GM23248 (cell line): Measurements from ENCODE around the gene ZNF428. TPM values are rescaled to one million over a fixed set of nuclear protein-coding genes. Genes with fewer than 3 reads are reported as not detected.

Experiments
- DNase-seq: peaks from one replicate; pipeline ENCODE4 v3.0.0-alpha.2; 2015
- H2AFZ ChIP-seq: fragments of 200-600 bp; sonication (generic); 2 replicates; pipeline ENCODE4 v1.6.1; 2016; ENCODE audit warnings: antibody characterized with exemption
- H3F3A ChIP-seq: fragments of 200-600 bp; sonication (generic); 2 replicates; pipeline ENCODE4 v1.6.1; 2016; ENCODE audit warnings: mild to moderate bottlenecking, antibody characterized with exemption, mixed run types; ENCODE audit not compliant: insufficient read depth
- H3K27ac ChIP-seq: fragments of 200-600 bp; sonication (generic); 2 replicates; pipeline ENCODE4 v1.5.1; 2016; ENCODE audit warnings: mild to moderate bottlenecking
- H3K27me3 ChIP-seq: fragments of 200-600 bp; sonication (generic); replicated peaks from 2 replicates; pipeline ENCODE4 v1.6.1; 2016; ENCODE audit warnings: mild to moderate bottlenecking; ENCODE audit not compliant: insufficient read depth
- H3K36me3 ChIP-seq: fragments of 200-600 bp; sonication (generic); 2 replicates; pipeline ENCODE4 v1.6.1; 2016; ENCODE audit warnings: low read depth, mild to moderate bottlenecking
- H3K4me1 ChIP-seq: fragments of 200-600 bp; sonication (generic); 2 replicates; pipeline ENCODE4 v1.6.1; 2016; ENCODE audit warnings: mild to moderate bottlenecking; ENCODE audit not compliant: insufficient read depth
- H3K4me2 ChIP-seq: fragments of 200-600 bp; sonication (generic); one replicate; pipeline ENCODE4 v1.6.1; 2016; ENCODE audit warnings: mild to moderate bottlenecking; ENCODE audit not compliant: unreplicated experiment
- H3K4me3 ChIP-seq: fragments of 200-600 bp; sonication (generic); 2 replicates; pipeline ENCODE4 v1.5.1; 2016; ENCODE audit warnings: mild to moderate bottlenecking
- H3K79me2 ChIP-seq: fragments of 200-600 bp; sonication (generic); 2 replicates; pipeline ENCODE4 v1.6.1; 2016; ENCODE audit warnings: mild to moderate bottlenecking; ENCODE audit not compliant: insufficient read depth
- H3K9ac ChIP-seq: fragments of 200-600 bp; sonication (generic); 2 replicates; pipeline ENCODE4 v1.6.1; 2016; ENCODE audit warnings: mild to moderate bottlenecking
- H3K9me2 ChIP-seq: fragments of 200-600 bp; sonication (generic); 2 replicates; pipeline ENCODE4 v1.6.1; 2016; ENCODE audit warnings: mixed run types, mild to moderate bottlenecking, moderate library complexity; ENCODE audit not compliant: insufficient read depth
- H3K9me3 ChIP-seq: fragments of 200-600 bp; sonication (generic); one replicate; pipeline ENCODE4 v1.6.1; 2017; ENCODE audit warnings: low read depth
- H4K20me1 ChIP-seq: fragments of 200-600 bp; sonication (generic); 2 replicates; pipeline ENCODE4 v1.6.0; 2016; ENCODE audit not compliant: insufficient read depth
- EZH2 ChIP-seq: fragments of 200-600 bp; sonication (generic); IDR thresholded peaks from 2 replicates; pipeline ENCODE4 v1.6.1; 2018; ENCODE audit warnings: antibody characterized with exemption, mild to moderate bottlenecking; ENCODE audit not compliant: insufficient read depth, poor library complexity, severe bottlenecking
- EZH2phosphoT487 ChIP-seq: fragments of 200-600 bp; sonication (generic); IDR thresholded peaks from 2 replicates; pipeline ENCODE4 v1.6.1; 2018; ENCODE audit warnings: antibody characterized with exemption, moderate library complexity, mild to moderate bottlenecking, low read depth; ENCODE audit not compliant: insufficient read depth
- WGBS, 2 experiments: methylation state at CpG; one replicate each; pipeline ENCODE4 v1.1.6; 2015 to 2017; ENCODE audit warnings: low lambda C conversion rate in 2 of 2, low coverage in 1 of 2; ENCODE audit errors: missing lambda C conversion rate in 2 of 2; 5-methylcytosine and 5-hydroxymethylcytosine counted together
- in situ Hi-C: fragments of 300-500 bp; cut with MboI; formaldehyde crosslinking; loops from 2 replicates; pipeline ENCODE4 v1.15.0; 2020
- polyA plus RNA-seq: library from polyadenylated mRNA; unstranded; fragments of >200 nt; fragmentation: Nextera tagmentation; extraction: Ambion mirVana; gene quantifications from 2 replicates; pipeline ENCODE4 v1.2.1, GENCODE V29; 2016
- total RNA-seq: library from RNA; depleted of rRNA; stranded (reverse); fragments of >200 nt; shearing (Covaris generic); gene quantifications from 2 replicates; pipeline ENCODE4 v1.2.3, GENCODE V29; 2014

Gene ZNF428
- total and polyA plus RNA-seq, 2 experiments from 2014 or later = 29.7 to 36.0 TPM

- H3K4me1 ChIP-seq = peaks cover 15% of the 10 kb centered on the region
- no peaks in the 10 kb centered on the region for H3K9me2 ChIP-seq
- 0 out of 2 replicates have a peak overlapping the region, but pooled peaks have one; percentile 4 for H3K4me3 ChIP-seq
- peak; percentile 43 for DNase-seq
- in situ Hi-C loops = no loop called here
- H2AFZ ChIP-seq = peak overlapping the region; percentile 78
- H3F3A ChIP-seq = 0 out of 2 replicates have a peak, but pooled peaks cover 10% of the 10 kb centered on the region
- peak overlapping the region; percentile 74 for H3K4me2 ChIP-seq
- H3K27me3 ChIP-seq = peaks cover 21% of the 10 kb centered on the region
- no peaks in the 10 kb centered on the region for H3K79me2 ChIP-seq
- H3K27ac ChIP-seq = no peak overlapping the region
- H4K20me1 ChIP-seq = no peaks in the 10 kb centered on the region
- no peak overlapping the region for H3K9ac ChIP-seq
- 6 to 7% methylated on average over 13 to 17 of the region's 17 CpGs for WGBS, 2 experiments
- H3K9me3 ChIP-seq = no peaks in the 10 kb centered on the region
- TF ChIP-seq EZH2 (no peak), EZH2phosphoT487 (no peak)
- H3K36me3 ChIP-seq = no peaks in the 10 kb centered on the region
Observed at GRCh38 chr19:43634872-43635560, 15.6 kb upstream of the ZNF428 start.

GRCh38 chr19:43634506-43634871 lies 15.1 kb upstream of the ZNF428 start:
- 0 out of 2 replicates have a peak overlapping the region, but pooled peaks have one; percentile 78 for H2AFZ ChIP-seq
- H3K9me3 ChIP-seq = no peaks in the 10 kb centered on the region
- H3K36me3 ChIP-seq = no peaks in the 10 kb centered on the region
- TF ChIP-seq EZH2 (no peak), EZH2phosphoT487 (no peak)
- no peaks in the 10 kb centered on the region for H4K20me1 ChIP-seq
- H3K9me2 ChIP-seq = no peaks in the 10 kb centered on the region
- H3K27ac ChIP-seq = no peak overlapping the region
- H3K79me2 ChIP-seq = no peaks in the 10 kb centered on the region
- H3K9ac ChIP-seq = no peak overlapping the region
- in situ Hi-C loops = no loop called here
- 0 out of 2 replicates have a peak, but pooled peaks cover 10% of the 10 kb centered on the region for H3F3A ChIP-seq
- peaks cover 21% of the 10 kb centered on the region for H3K27me3 ChIP-seq
- peak overlapping the region; percentile 74 for H3K4me2 ChIP-seq
- H3K4me1 ChIP-seq = peaks cover 15% of the 10 kb centered on the region
- no peak for DNase-seq
- 15 to 48% methylated on average over 2 to 5 of the region's 5 CpGs for WGBS, 2 experiments
- no peak overlapping the region for H3K4me3 ChIP-seq

- Histone ChIP-seq H4K20me1 (no peaks in the 10 kb centered on the region), H3F3A (0 out of 2 replicates have a peak, but pooled peaks cover 10% of the 10 kb centered on the region), H3K9me3 (no peaks in the 10 kb centered on the region), H3K4me2 (no peak overlapping the region), H3K4me3 (no peak overlapping the region), H3K9ac (no peak overlapping the region), H3K27me3 (peaks cover 19% of the 10 kb centered on the region), H3K27ac (no peak overlapping the region), H3K79me2 (no peaks in the 10 kb centered on the region), H3K36me3 (no peaks in the 10 kb centered on the region), H3K9me2 (no peaks in the 10 kb centered on the region), H3K4me1 (peaks cover 15% of the 10 kb centered on the region), H2AFZ (no peak overlapping the region)
- in situ Hi-C loops = no loop called here
- WGBS, 2 experiments = 52 to 53% methylated on average over 5 of the region's 5 CpGs
- DNase-seq = no peak
- TF ChIP-seq EZH2phosphoT487 (no peak), EZH2 (no peak)
Observed at GRCh38 chr19:43634068-43634467, 14.6 kb upstream of the ZNF428 start.

GRCh38 chr19:43633520-43633919 lies 14.1 kb upstream of the ZNF428 start:
- H3K79me2 ChIP-seq = no peaks in the 10 kb centered on the region
- H4K20me1 ChIP-seq = no peaks in the 10 kb centered on the region
- no peak overlapping the region for H3K4me3 ChIP-seq
- H3F3A ChIP-seq = 0 out of 2 replicates have a peak, but pooled peaks cover 10% of the 10 kb centered on the region
- no peak overlapping the region for H3K9ac ChIP-seq
- H3K9me2 ChIP-seq = no peaks in the 10 kb centered on the region
- WGBS, 2 experiments = 77 to 78% methylated on average over 4 of the region's 4 CpGs
- peaks cover 15% of the 10 kb centered on the region for H3K4me1 ChIP-seq
- H3K4me2 ChIP-seq = no peak overlapping the region
- H3K27ac ChIP-seq = no peak overlapping the region
- H2AFZ ChIP-seq = no peak overlapping the region
- H3K27me3 ChIP-seq = peaks cover 13% of the 10 kb centered on the region
- no peaks in the 10 kb centered on the region for H3K36me3 ChIP-seq
- DNase-seq = no peak
- no peaks in the 10 kb centered on the region for H3K9me3 ChIP-seq
- TF ChIP-seq EZH2 (no peak), EZH2phosphoT487 (no peak)
- in situ Hi-C loops = no loop called here
